NCI-H2227 (cell line): ENCODE measurements around the gene OPHN1.

Source experiments
- DNase-seq: peaks from one replicate; lab custom pipeline; 2025; ENCODE audit not compliant: unreplicated experiment; lab: John Stamatoyannopoulos, UW

OPHN1 gene

GRCh38 chrX:68254738-68255645 lies 178.3 kb downstream of the OPHN1 start:
- no peak for DNase-seq

GRCh38 chrX:68252664-68253063 lies 180.6 kb downstream of the OPHN1 start:
- no peak for DNase-seq

GRCh38 chrX:68249903-68250302 lies 183.4 kb downstream of the OPHN1 start:
- DNase-seq: no peak

DNA sequence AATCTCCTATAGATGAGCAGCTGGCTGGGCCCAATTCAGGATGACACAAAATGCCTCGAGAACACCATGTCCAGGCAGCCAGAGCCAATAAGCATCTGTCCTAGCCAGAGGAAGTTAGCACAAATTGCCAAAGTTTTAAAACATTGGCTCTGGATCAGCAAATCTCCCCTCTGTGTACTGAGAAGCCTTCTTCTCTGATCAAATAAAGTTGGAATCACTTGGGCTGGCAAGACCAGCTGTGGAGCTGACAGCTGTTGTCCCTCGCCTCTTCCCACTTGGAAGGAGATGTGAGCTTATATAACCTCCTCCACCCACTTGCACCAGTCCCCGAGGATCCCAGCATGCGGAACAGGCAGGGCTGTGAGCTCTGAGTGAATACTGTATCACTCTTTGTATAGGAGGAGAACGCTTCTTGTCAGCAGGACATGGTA lies 183.9 kb downstream of the OPHN1 start:
- no peak for DNase-seq

DNA sequence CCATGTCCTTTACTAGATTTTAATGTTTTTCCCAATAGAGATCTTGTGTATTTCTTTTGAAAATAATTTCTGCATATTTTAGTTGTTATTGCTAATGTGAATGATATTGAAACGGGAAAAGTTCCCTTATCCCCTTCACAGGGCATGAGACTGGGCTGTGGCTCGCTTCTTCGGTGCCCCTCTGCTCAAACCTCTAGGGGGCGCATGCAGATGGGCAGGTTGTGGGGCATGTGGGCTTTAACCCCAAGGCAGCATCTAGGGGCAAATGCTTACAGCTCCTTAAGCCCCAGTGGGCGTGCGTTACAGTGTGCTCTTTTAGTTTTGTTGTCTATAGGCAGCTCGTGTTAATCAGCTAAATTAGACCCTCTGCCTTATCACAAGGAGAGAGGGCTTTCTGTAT lies 194.7 kb downstream of the OPHN1 start:
- DNase-seq: no peak

GRCh38 chrX:68234171-68234910 lies 199.0 kb downstream of the OPHN1 start:
- no peak for DNase-seq

GRCh38 chrX:68232206-68232605 lies 201.1 kb downstream of the OPHN1 start:
- DNase-seq: no peak

DNA sequence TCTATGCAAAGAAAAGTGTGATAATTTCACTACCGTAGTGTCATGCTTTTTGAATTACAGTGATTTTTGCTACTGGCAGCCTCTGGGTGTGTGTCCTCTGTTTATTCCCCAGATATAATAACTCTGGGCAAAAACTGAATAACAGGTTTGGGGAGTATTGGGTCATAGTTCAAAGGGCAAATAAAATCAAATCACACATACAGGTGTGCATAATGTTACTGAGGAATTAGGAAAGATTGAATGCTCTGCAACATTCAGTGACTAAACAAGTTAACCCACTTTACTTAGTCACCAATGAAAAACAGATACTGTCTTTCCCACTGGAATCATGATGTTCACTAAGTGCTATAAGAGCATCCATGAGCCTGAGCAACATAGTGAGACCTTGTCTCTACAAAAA lies 224.3 kb downstream of the OPHN1 start:
- no peak for DNase-seq

DNA sequence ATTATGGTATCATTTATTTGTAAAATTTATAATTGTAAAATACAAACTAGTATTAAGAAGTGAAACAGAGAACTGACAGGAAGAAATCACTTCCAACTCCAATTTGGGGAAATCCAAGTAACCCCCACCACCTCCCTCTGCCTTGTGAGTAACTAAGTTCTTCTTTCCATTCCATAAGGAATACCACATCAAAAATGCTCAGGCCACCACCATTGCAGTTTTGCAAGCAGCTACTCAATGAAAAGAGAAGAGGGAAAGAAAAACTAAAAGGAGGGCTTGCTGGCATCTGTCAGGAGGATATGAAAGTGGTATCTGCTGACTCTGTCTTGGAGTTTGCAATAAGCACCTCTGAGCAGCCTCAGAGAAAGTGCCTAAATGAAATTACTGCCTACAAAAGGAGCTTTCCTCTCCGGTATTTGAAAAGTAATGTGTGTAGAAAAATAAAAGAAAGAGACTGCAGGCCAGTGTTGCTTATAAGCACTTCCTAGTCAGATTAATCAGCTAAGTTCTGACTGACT lies 228.7 kb downstream of the OPHN1 start:
- DNase-seq: no peak

DNA sequence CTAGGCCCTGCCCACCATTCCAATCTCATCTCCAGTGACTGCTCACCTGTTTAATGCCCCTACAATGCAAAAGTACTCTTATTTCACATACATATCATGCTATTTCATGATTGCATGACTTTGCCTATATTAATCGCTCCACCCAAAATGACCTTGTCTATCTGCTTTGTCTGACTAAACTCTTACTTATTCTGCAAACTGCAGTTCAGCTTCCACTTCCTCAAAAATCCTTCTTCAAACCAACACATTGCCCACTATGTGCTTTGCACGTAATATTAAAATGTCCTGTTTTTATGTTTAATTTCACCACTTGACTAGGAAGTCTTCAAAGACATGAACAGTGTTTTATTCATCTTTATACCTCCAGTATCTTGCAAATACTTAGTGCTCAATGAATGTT lies 229.6 kb downstream of the OPHN1 start:
- DNase-seq: no peak

DNA sequence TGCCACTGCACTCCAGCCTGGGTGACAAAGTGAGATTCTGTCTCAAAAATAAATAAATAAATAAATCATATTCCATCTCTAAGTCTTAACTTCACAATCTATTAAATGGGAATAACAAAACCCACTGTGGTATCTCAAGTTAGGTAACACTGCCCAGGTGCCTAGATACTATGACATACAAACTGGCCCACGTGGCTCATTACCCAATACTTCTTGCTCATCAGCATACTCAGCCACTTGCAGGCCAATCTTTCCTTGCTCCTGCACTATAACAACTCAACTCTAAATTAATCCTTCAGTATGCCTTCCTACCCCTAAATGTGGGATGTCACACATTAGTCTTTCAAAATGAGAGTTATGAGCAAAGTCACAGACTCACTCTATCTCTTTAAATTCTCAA lies 230.1 kb downstream of the OPHN1 start:
- DNase-seq: no peak

DNA sequence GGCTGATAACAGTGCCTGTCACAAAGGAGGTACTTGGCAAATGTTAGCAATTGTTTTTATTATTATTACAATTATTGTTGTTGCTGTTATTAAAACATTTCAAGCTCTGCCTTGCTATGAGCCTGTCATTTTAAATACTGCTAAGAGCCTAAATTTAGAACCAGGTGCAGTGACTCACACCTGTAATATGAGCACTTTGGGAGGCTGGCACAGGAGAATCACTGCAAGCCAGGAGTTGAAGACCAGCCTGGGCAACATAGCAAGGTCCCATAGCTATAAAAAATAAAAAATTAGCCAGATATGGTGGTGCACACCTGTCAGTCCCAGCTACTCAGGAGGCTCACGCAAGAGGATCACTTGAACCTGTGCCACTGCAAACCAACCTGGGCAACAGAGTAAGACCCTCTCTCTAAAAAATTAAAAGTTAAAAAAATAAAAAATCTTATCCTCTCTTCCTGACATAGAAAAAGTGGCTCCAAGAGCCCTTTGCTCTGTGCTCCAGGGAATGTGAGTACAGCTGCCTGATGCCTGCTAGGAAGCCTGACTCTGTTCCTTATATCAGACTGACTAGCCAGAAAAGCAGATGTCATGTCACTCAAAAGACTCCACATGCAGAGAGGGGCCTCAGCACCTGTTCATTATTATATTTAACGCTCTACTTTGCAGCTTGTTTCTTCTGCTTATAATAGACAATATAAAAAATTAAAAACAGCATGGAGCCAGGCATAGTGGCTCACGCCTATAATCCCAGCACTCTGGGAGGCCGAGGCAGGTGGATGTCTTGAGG lies 234.0 kb downstream of the OPHN1 start:
- DNase-seq: no peak

DNA sequence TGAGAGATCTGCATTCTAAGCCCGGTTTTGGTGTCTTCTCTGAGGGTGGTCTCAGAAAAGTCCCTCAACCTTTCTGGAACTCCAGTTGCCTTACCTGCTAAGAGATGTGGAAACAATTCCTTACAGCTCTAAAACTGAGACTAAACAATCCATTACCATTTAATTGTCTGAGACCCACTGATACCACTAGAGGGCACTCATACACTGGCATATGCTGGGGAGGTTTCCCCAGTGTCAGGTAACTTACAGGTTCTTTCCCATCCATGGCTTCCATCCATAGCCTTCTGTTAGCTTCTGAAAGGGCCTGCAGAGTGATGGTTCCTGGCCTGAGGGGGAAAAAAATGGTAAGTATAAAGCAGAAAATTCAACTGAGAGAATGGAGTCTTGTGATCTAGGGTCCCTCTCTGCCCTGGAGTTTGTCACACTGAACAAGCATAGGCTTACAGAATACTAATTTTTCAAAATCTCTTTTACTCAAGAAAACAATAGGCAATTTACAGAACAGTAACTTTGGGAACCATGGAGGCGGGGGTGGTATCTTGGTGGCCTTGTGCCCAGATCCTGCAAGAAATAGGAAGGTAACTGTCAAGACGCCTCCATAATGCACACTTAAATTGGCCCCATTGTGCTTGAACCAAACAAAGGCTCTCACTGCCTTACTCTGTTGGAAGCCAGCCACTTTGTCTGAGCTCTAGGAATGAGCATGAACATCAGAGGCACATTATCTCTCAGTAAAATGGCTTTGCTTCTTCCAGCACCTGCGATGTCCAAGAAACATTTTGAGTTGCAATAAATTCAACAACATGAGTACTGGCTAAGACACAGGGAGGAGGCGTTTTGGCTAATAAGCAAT lies 236.1 kb downstream of the OPHN1 start:
- peak; percentile 86 for DNase-seq

GRCh38 chrX:68195561-68195960 lies 237.7 kb downstream of the OPHN1 start:
- no peak for DNase-seq

GRCh38 chrX:68193786-68194185 lies 239.5 kb downstream of the OPHN1 start:
- no peak for DNase-seq

GRCh38 chrX:68193234-68193633 lies 240.1 kb downstream of the OPHN1 start:
- DNase-seq: no peak

- DNase-seq: no peak
These were observed 242.5 kb downstream of the OPHN1 start for GRCh38 chrX:68190799-68191198.

DNA sequence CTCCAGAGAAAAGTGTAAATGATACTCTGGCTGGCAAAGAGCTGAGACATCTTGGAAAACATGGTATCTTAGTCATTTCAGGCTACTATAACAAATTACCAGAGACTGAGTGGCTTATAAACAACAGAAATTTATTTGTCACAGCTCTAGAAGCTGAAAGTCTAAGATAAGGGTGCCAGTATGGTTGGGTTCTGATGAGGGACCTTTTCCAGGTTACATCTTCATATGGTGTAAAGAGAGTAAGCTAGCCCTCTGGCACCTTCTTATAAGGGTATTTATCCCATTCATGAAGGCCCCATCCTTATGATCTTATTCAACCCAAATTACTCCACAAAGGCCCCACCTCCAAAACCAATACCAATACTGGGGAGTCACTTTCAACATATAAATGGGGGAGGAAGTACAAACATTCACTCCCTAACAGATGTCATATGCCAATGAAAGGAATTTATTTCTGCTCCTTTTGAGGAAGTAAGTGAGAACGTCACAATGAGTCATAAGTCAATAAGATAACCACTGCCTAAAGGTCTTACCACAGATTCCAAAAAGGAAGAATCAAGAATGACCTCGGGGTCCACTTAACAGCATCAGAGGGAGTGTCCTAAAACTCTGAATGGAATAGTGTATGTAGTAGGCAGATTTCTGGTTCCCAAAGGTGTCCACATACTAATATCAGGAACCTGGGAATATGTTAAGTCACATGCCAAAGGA lies 246.6 kb downstream of the OPHN1 start:
- no peak for DNase-seq

DNA sequence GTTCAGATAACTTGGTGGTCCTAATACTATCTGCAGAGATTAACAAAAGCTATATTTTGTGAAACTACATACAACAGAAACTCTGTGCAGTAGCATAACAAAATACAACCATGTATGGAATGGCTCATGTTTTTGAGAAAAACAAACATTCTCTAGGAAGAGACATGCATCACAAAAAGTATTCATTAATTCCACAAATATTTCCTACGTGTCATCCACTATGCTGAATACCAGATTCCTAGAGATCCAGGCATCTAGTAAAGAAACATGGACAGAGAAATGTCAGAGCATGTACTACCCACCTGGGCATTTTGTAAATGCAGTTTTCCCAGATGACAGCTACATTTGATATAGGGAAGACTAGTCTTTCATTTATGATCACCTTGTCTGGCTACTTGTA lies 248.1 kb downstream of the OPHN1 start:
- no peak for DNase-seq
